Endothelial cell of umbilical vein (primary cell): ENCODE data around the gene DUSP8. TPM values are rescaled to one million over a fixed set of nuclear protein-coding genes. Genes with fewer than 3 reads are reported as not detected.

Experiments
- BruUV-seq: library from RNA; stranded (reverse); fragments of 400-500 nt; replicated peaks from 2 replicates; lab custom pipeline; 2021; lab: Mats Ljungman, UMichigan
- CTCF ChIA-PET: fragments of 300-600, 350-600 bp; sonication (Branson Sonifier 250); formaldehyde crosslinking; loops from one replicate; lab custom pipeline; 2021; ENCODE audit warnings: antibody characterized with exemption, inconsistent platforms; lab: Charles Lee
- POLR2A ChIA-PET: fragments of 300-600, 350-600 bp; sonication (Branson Sonifier 250); formaldehyde crosslinking; loops from one replicate; lab custom pipeline; 2021; ENCODE audit warnings: antibody characterized with exemption, inconsistent platforms; lab: Charles Lee
- DNase-seq: peaks from one replicate; pipeline ENCODE4 v3.0.0-alpha.2; 2011; ENCODE audit warnings: low read depth, low spot score
- FAIRE-seq: peaks from 2 replicates; lab custom pipeline; 2011; peaks lifted over from hg19 to GRCh38; lab: Jason Lieb, UNC
- H2AFZ ChIP-seq: 2 replicates; pipeline ENCODE4 v1.6.0; 2012; ENCODE audit warnings: low read depth, low read length, control low read depth, inconsistent platforms
- H3K27ac ChIP-seq: 2 replicates; pipeline ENCODE4 v1.5.1; 2011; ENCODE audit warnings: low read depth, mild to moderate bottlenecking, control low read depth, low read length, moderate library complexity; ENCODE audit not compliant: insufficient read depth
- H3K27me3 ChIP-seq, 2 experiments: 2 replicates each; pipeline versions ENCODE4 v1.6.0 to v1.6.1; 2011; ENCODE audit warnings: low read length in 2 of 2, mixed read lengths in 1 of 2; ENCODE audit not compliant: control insufficient read depth in 2 of 2, insufficient read depth in 2 of 2
- H3K36me3 ChIP-seq, 2 experiments: 2 replicates in 1 of 2; 3 replicates in 1 of 2; pipeline ENCODE4 v1.5.1; 2011; ENCODE audit warnings: low read length in 2 of 2, mild to moderate bottlenecking in 1 of 2, moderate library complexity in 1 of 2; ENCODE audit not compliant: control insufficient read depth in 2 of 2, insufficient read depth in 2 of 2; ENCODE audit errors: extremely low read depth in 1 of 2
- H3K4me1 ChIP-seq: 3 replicates; pipeline ENCODE4 v1.5.1; 2011; ENCODE audit warnings: mild to moderate bottlenecking, low read length; ENCODE audit not compliant: control insufficient read depth, insufficient read depth; ENCODE audit errors: extremely low read depth
- H3K4me2 ChIP-seq: 2 replicates; pipeline ENCODE4 v1.6.1; 2011; ENCODE audit warnings: low read length, control low read depth, mixed read lengths; ENCODE audit not compliant: insufficient read depth
- H3K4me3 ChIP-seq, 3 experiments: fragments of 200-600 bp in 1 of 3; sonication (generic), shearing (Covaris generic) in 1 of 3; replicated peaks in 1 of 3; 2 replicates each; pipeline ENCODE4 v1.5.1; 2011 to 2016; ENCODE audit warnings: control low read depth in 3 of 3, low read length in 3 of 3, mild to moderate bottlenecking in 2 of 3, inconsistent platforms in 1 of 3, low read depth in 1 of 3, moderate library complexity in 1 of 3; ENCODE audit not compliant: insufficient read depth in 1 of 3
- H3K79me2 ChIP-seq: 2 replicates; pipeline ENCODE4 v1.6.0; 2012; ENCODE audit warnings: low read length, inconsistent platforms; ENCODE audit not compliant: control insufficient read depth, insufficient read depth
- H3K9ac ChIP-seq: replicated peaks from 2 replicates; pipeline ENCODE3; 2011; ENCODE audit warnings: low read length, control low read depth; ENCODE audit not compliant: insufficient read depth; ENCODE audit errors: extremely low read depth
- H3K9me1 ChIP-seq: replicated peaks from 3 replicates; pipeline ENCODE4 v1.6.0; 2011; ENCODE audit warnings: mild to moderate bottlenecking, low read length; ENCODE audit not compliant: control insufficient read depth, insufficient read depth; ENCODE audit errors: extremely low read depth
- H3K9me3 ChIP-seq: replicated peaks from 2 replicates; pipeline ENCODE4 v1.5.1; 2012; ENCODE audit warnings: low read length, inconsistent platforms; ENCODE audit not compliant: control insufficient read depth, insufficient read depth
- H4K20me1 ChIP-seq: replicated peaks from 2 replicates; pipeline ENCODE3; 2011; ENCODE audit warnings: mild to moderate bottlenecking, low read length; ENCODE audit not compliant: control insufficient read depth, insufficient read depth; ENCODE audit errors: extremely low read depth
- EZH2 ChIP-seq: IDR thresholded peaks from 2 replicates; pipeline ENCODE4 v1.6.1; 2012; ENCODE audit warnings: borderline replicate concordance, low read depth, mild to moderate bottlenecking, moderate library complexity, low read length, inconsistent platforms; ENCODE audit not compliant: severe bottlenecking
- FOS ChIP-seq: IDR thresholded peaks from 2 replicates; pipeline ENCODE4 v1.6.1; 2011; ENCODE audit warnings: mild to moderate bottlenecking, low read length, moderate library complexity, borderline replicate concordance; ENCODE audit not compliant: insufficient read depth
- GATA2 ChIP-seq: IDR thresholded peaks from 2 replicates; pipeline ENCODE4 v1.7.0; 2011; ENCODE audit warnings: low read depth, mild to moderate bottlenecking, moderate library complexity, mixed read lengths, low read length; ENCODE audit not compliant: insufficient read length, insufficient read depth
- JUN ChIP-seq: IDR thresholded peaks from 2 replicates; pipeline ENCODE4 v1.6.1; 2011; ENCODE audit warnings: borderline replicate concordance, low read depth; ENCODE audit not compliant: insufficient read length, insufficient read depth
- MAX ChIP-seq: IDR thresholded peaks from 2 replicates; pipeline ENCODE4 v1.6.1; 2011; ENCODE audit not compliant: insufficient read depth, insufficient read length
- MYC ChIP-seq: IDR thresholded peaks from one replicate; pipeline ENCODE4 v1.6.1; 2011; ENCODE audit warnings: mild to moderate bottlenecking, low read depth, low read length
- POLR2A ChIP-seq: IDR thresholded peaks from 2 replicates; pipeline ENCODE4 v1.6.1; 2012; ENCODE audit warnings: low read depth, mild to moderate bottlenecking, control low read depth, low read length
- POLR2AphosphoS5 ChIP-seq: IDR thresholded peaks from 2 replicates; pipeline ENCODE4 v1.6.1; 2012; ENCODE audit warnings: low read depth, mild to moderate bottlenecking, control low read depth, low read length, moderate library complexity; ENCODE audit not compliant: insufficient read depth
- dilution Hi-C: fragments of 300-500 bp; cut with MboI; formaldehyde crosslinking; loops from one replicate; pipeline ENCODE4 v1.15.0; 2019; ENCODE audit warnings: low sequenced_read_pairs; ENCODE audit not compliant: extremely low pct_ligation_motif_present
- intact Hi-C: fragments of 100-400 bp; cut with micrococcal nuclease; formaldehyde crosslinking; loops from one replicate; pipeline ENCODE4 v1.10.0; 2022
- polyA plus RNA-seq, 4 experiments: library from polyadenylated mRNA; depleted of rRNA in 3 of 4; stranded (reverse) in 3 of 4; unstranded in 1 of 4; fragments of >200 nt; gene quantifications; 2 replicates each; pipeline versions ENCODE4 v1.2.1 to v1.2.3, GENCODE V29; 2011 to 2012; ENCODE audit warnings: missing spikeins in 1 of 4
- total RNA-seq: library from RNA; stranded (reverse); gene quantifications from 2 replicates; pipeline ENCODE4 v1.2.3, GENCODE V29; 2021
- TF ChIP-seq, protein P1 (sequence below), 2 donors: IDR thresholded peaks; 1 replicate in 1 of 2; 2 replicates in 1 of 2; pipeline ENCODE4 v1.5.1; 2011; ENCODE audit warnings: low read length in 2 of 2, mild to moderate bottlenecking in 2 of 2, moderate library complexity in 2 of 2, control low read depth in 1 of 2, inconsistent platforms in 1 of 2, low read depth in 1 of 2; ENCODE audit not compliant: insufficient read depth in 1 of 2; ENCODE audit errors: extremely low read depth in 1 of 2

The DUSP8 gene
- total and polyA plus RNA-seq, 2 donors (not counting 3 experiments of a cell fraction or from before 2014, with no cell fraction given): 4.6 to 5.9 TPM

DNA sequence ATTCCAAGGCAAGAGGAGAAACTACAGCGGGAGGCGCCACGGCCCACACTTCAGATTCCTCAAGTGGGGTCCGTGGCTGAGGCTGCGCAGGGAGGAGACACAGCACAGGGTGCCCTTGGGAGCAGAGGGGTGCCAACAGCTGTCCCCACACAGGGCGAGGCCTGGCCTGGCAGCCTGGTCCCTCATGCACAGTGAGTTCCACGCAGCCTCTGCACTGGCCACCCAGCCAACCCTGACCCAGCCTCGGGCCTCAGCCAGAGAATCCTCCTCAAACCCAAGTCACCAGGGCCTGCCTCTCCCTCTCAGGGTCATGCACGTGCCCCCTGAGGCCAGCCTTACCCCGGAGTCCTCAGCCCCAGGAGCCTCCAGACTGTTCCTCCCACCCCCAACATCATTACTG lies 63.1 kb downstream of the DUSP8 start:
- Histone ChIP-seq H4K20me1 (peaks cover 3% of the 10 kb centered on the region), H3K27me3 (no peaks in the 10 kb centered on the region), H3K4me2 (no peak overlapping the region), H3K9me1 (no peaks in the 10 kb centered on the region), H3K9me3 (no peaks in the 10 kb centered on the region), H3K4me3 (no peak overlapping the region), H3K4me1 (no peaks in the 10 kb centered on the region), H3K79me2 (peaks cover 6% of the 10 kb centered on the region), H3K27ac (no peak overlapping the region), H3K36me3 (no peaks in the 10 kb centered on the region), H2AFZ (no peak overlapping the region), H3K9ac (no peak overlapping the region)
- no peak for DNase-seq
- POLR2A ChIA-PET: no interaction called here
- BruUV-seq: no TSS peak
- dilution Hi-C loops (no loop called here), intact Hi-C loops (no loop called here)
- TF ChIP-seq EZH2: no peak
- TF ChIP-seq, protein P1, sequence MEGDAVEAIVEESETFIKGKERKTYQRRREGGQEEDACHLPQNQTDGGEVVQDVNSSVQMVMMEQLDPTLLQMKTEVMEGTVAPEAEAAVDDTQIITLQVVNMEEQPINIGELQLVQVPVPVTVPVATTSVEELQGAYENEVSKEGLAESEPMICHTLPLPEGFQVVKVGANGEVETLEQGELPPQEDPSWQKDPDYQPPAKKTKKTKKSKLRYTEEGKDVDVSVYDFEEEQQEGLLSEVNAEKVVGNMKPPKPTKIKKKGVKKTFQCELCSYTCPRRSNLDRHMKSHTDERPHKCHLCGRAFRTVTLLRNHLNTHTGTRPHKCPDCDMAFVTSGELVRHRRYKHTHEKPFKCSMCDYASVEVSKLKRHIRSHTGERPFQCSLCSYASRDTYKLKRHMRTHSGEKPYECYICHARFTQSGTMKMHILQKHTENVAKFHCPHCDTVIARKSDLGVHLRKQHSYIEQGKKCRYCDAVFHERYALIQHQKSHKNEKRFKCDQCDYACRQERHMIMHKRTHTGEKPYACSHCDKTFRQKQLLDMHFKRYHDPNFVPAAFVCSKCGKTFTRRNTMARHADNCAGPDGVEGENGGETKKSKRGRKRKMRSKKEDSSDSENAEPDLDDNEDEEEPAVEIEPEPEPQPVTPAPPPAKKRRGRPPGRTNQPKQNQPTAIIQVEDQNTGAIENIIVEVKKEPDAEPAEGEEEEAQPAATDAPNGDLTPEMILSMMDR (IDR thresholded peaks at IDR 0.05; ENCODE audit: extremely low read depth in 1 of 2, insufficient read depth in 1 of 2, low read depth in 1 of 2, low read length in 2 of 2): no peak
- TF ChIP-seq JUN: no peak
- TF ChIP-seq POLR2AphosphoS5: no peak
- TF ChIP-seq GATA2: no peak
- TF ChIP-seq MYC: no peak
- no peak for TF ChIP-seq MAX
- no peak for TF ChIP-seq POLR2A
- TF ChIP-seq FOS: no peak
- no peak for FAIRE-seq
- CTCF ChIA-PET: no interaction called here
